Endothelial cell of hepatic sinusoid (primary cell): ENCODE data around the gene AOPEP.

Experiments used
- in situ Hi-C: cut with HindIII; loops from 2 replicates; pipeline ENCODE4 v1.10.0; 2017; ENCODE audit warnings: low sequenced_read_pairs

Gene AOPEP

DNA sequence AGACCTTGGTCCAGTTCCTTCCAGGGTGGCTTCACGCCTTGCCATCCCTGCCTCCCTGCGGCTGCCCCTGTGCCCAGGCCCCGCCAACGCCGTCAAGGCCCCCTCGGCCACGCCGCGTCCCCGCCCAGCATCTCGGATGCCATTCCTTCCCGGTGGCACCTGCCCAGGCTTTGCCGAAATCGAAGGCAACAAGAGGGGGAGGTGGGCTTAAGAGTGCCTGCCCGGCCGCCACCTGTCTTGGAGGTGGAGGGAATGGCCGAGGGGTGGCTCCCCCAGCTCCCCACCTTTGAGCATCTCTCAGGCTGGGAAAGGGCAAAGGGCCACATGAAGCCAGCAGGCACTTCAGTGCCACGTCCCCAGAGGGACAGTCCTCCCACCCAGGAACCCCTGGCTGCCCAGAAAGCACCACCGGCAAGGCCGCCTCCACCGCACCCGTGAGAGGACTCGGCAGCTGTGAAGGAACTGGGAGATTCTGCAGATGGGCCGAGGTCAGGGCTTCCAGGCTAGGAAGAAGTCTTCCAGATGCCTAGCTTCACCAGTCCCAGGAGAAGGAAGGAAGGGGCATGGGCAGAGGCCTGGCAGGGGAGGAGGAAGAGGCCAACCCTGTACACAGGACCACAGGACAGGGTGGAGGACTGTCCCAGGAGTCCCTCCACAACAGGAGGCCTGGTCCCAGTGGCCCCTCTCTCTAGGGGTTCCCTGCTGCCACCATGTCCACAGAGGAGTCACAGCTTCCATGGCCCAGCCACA lies 373.0 kb downstream of the AOPEP start:
- in situ Hi-C loops: loop anchor here (5.0 kb wide), 2 partner anchors 42 to 68 kb away; no protein-coding TSS in a partner anchor

DNA sequence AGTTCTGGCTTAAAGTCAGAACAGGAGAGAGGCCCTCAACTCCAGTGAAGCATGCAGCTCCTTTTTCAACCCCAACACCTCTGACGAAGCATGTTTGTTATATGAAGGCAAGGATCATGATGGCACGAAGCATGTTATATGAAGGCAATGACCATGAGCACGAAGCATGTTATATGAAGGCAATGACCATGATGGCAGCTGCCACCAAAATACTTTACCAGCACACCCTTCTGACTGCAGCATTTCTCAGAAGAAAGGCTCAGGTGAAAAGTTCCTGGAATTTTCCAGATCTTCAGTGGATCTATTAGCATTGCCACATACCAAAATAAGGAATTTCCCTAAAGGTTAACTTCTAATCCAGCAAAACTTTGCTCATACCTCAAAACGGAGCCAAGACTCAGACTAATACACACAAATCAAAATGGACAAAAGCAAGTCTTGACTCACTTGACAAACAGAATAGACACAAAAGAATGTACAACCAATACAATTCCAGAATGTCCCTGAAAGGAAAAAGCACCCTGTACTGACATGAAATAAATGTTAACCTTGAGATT lies 373.6 kb downstream of the AOPEP start:
- in situ Hi-C loops: no loop called here

DNA sequence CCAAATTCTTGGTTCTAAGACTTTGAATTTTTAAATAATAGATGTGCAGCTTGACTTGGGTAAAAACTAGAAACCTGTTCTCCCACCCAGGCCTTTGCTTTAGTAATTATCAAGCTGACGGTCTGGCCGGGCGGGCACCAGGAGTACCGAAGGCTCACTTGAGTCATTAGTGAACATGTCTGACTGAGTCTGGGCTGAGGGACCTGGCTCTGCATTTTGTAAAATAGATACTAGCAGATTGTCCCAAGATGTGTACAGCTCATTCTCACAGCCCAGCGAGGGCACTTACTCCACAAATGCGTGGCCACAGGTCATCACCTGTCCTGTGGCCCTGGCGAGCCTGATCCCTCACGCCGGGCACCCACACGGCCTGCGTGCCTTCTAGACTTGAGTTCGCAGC lies 374.8 kb downstream of the AOPEP start:
- in situ Hi-C loops: no loop called here

DNA sequence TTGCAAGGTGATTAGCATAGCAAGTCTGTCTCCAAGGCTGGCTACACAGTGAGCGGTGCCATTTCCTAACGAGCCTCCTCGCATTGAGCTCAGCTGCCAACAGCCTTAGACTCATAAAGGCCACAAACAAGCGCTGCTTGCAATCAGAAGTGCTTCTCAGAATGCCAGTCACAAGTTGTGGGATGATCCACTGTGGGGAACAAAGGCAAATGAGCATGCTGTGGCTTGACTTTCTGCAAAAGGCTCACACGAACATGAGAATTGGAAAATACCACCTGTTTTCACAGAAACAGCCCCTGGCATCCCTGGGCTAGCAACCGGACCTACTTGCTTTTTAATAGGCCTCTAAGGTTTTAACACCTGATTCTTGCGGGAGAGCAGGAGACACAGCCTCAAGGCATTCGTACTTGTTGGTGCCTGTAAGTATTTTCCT lies 375.5 kb downstream of the AOPEP start:
- in situ Hi-C loops: no loop called here

DNA sequence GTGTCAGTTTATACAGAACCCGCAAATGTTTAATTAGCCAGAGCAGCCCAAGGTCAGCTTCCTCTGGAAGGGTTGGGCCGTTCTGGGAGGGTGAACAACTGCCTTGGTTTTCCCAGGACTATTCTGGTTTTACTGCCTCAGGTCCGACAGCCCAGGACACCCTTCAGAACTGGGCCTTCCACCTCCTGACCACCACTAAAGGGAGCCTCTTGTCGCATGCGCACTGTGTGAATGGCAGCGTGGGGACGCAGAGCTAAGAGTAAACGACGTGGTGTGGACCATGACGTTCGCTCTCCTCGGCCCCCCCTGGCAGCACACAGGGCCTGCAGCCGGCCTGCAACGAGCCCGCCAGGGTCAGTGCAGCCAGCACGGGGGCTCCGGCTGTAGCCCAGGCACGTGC lies 376.1 kb downstream of the AOPEP start:
- in situ Hi-C loops: no loop called here

DNA sequence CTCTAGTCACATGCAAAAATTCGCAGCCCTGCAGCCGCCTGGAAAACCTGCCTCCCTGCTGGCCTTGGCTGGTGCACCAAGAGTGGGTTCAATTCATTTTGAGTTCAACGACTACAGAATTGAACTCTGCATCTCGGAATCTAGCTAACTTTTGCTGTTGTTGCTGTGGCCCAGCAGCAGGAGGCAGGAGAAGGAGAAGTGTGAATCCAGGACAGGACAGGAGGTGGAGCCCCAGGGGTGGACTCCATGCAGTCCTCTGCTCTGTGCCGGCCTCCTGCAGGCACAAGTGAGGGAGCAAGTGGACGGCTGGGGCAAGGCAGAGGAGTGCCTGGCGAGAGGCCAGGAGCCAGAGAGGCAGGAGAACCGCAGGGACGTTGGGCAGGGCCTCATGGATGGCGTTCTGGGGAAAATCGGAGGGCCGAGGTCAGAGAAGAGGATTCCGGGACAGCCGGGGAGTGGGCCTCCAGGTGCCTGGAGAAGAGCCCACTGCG lies 376.8 kb downstream of the AOPEP start:
- in situ Hi-C loops: no loop called here

DNA sequence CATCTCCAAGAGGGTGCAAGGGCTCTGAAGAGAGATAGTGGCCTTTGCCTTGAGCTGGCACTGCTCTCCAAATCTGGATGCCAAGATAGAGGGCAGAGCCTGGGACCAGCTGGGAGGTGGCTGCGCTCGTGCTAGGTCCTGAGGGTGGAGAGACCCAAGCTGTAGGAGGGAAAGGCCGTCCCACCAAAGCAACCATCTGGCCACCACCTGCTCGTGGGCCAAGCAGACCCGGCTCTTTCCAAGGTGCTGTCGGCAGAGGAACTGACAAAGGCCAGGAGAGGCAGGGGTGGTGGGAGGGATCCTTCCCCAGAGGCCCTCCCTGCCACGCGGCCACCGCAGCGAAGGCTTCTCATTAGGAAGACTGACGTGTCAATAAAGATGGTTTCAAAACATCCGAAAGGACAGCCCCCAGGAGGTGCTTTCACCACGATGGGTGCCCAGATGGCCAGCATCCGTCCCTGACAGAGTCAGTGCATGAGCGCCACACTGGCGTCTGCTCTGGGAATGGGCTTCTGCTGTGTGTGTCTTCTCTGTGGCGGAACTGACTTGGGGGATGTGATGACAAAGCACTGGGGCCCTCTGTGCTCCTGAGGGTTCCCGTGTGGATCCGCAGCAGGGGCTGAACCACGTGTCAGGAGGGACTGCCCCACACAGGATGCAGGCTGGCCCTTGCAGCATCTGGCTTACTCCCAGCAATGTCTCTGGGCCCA lies 377.5 kb downstream of the AOPEP start:
- in situ Hi-C loops: no loop called here

DNA sequence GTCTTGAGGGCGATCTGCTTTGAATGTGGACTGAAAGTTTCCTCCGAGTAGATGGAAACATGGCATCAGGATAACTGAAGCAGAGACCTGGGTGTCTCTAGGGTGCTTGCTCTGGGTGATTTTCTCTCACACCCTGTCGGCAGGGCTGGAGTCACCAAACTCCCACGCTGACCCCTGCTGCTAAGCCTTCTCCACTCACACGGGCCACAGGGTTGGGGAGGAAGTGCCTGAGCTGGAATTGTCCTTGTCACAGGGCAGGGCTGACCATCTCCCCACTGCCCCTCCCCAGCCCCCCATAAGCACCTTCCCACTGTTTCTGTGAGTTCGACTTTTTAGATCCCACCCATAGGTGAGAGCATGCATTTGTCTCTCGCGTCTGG lies 378.1 kb downstream of the AOPEP start:
- in situ Hi-C loops: no loop called here

DNA sequence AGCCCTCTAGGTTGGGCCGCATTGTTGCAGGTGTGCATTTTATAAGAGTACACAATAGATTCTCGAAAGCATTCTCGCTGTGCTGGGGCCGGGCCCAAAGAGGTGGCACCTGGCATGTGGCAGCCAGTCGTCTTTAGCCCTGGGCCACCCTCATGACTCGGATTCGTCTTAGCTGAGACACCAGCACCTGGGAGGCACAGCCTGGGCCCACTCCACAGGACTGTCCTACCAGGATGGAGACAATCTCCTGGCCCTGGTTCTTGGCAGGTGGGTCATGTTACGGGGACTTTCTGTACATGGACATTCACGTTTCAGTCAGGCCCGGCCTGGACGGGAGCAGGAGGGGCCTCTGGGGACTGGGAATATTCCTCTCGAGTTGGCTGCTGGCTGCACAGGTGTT lies 378.5 kb downstream of the AOPEP start:
- in situ Hi-C loops: no loop called here

DNA sequence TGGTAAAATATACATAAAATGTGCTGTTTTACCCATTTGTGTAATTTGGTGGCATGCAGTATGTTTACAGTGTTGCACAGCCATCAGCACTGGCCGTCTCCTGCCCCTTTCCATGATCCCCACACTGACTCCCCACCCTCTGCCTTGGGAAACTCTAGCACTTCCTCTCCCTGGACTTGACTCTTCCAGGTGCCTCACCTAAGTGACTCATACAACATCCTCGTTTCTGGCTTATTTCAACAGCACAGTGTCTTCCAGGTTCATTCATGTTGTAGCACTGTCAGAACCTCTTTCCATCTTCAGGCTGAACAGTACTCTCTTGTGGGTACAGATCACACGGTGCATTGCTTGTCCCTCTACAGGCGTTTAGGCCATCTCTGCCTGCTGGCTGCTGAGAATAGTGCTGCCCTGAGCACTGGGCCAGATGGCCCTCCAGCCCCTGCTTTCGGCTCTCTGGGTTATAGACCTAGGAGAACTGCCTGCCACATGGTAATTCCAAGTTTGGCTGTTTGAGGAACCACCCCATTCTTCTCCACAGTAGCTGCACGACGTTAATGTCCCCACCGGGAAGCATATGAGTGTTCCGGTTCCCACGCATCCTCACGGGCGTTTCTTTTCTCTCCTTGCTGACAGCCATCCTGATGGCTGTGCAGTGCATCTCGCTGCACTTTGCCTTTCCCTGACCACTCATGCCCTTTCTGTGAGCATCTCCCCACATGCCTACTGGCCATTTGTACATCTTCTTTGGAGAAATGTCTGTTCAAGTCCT lies 379.2 kb downstream of the AOPEP start:
- in situ Hi-C loops: no loop called here

DNA sequence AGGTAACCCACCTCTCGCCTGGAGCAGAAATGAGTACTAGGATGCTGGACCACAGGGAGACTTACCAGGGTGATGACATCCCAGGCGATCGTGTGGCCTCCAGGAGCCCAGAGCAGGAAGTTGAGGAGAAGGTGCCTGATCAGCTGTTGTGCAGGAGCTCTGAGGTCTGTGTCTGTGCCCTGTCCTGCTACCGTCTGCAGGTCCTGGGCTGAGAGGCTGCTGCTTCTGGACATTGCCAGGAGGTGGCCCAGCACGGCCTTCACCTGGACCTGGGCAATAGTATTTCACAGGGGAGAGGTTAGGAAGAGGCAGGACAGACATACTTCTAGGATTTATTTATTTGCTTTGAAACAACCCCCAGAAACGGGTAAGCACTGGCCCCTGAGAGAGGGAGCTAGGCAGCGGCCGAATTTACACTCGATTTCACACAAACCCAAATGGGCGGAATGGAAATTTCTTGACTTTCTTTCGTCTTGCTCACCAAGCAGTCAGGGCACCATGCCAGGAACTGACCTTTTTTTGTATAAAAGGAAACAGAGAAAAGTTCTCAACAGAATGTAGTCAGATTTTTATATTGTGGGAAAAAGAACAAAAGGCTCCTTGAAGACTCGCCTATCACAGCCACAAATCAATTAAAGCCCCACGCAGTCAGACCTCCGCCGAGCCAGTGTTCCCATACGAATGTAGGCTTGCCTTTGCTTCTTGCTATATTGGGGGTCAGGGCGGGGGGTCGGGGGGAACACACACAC lies 380.7 kb downstream of the AOPEP start:
- in situ Hi-C loops: no loop called here

DNA sequence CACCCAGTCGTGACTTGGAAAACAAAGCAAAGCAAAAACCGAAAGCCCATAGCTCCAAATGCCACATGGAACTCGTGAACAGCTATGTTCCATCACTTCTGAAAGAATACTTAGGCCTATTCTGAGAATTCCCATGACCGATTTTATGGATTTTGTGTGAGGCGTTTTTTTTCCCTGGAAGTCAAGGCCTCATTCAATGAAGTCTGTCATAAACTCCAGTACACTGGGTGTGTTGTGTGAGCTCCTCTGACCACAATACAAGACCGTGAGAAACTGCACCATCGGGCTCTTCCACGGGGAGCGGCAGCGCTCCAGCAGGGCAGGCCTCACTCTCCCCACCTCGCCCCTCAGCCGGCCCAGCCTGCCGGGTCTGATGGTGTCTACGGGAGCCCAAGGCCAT lies 381.5 kb downstream of the AOPEP start:
- in situ Hi-C loops: no loop called here

DNA sequence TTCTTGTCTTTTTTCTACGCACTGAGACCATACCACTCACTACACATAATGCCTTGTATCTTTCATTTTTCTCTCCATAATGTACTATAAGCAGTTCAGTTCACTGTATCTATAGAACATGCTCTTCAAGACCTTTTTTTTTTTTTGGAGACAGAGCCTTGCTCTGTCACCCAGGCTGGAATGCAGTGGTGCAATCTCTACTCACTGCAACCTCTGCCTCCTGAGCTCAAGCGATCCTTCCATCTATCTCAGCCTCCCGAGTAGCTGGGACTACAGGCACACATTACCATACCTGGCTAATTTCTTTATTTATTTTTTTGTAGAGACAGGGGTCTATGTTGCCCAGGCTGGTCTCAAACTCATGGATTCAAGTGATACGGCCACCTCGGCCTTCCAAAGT lies 382.3 kb downstream of the AOPEP start:
- in situ Hi-C loops: no loop called here

DNA sequence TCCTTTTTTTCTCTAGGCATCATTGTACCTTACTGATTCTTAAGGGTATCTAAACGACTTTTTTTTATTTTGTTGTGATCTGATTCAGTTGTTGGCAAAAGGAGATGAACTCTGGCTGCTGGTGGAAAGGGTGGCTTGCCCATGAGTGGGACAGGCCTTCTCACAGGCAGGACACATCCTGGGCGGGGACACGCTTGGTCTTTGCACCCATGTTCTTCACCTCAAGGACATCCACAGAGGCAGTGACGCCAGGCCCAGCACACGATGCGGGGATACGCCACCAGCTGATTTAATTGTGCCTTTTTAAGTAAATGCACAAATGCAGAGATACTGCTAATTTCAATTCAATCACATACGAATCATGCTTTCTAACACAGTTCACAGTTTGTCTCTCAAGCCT lies 383.0 kb downstream of the AOPEP start:
- in situ Hi-C loops: no loop called here

DNA sequence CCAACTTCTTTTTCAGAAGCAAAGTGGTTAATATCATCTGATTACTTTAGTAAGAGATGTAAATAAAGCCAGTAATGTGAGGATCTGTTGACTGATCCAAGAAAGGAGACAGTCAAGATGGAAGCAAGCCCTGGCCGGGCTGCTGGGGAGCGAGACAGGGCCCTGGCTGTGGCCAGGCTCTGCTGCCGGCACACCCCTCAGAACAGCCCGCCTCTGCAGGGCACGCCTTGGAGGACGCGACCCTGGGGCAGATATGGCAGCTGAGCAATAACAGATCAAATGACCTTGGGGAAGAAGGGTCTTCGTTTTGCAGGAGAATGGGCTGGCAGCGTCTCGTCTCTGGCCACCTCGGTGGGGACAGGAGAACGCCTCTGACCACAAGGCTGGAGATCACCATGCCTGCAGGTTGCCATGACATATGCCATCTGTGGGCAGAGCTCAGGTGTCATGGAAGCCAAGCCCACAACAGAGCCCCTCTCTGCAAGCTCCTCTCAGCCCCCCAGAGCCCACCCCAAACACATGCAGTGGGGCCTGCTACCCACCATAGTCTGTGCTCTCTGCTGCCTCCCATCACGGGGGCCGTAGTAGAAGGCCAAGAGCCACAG lies 384.5 kb downstream of the AOPEP start:
- in situ Hi-C loops: no loop called here

DNA sequence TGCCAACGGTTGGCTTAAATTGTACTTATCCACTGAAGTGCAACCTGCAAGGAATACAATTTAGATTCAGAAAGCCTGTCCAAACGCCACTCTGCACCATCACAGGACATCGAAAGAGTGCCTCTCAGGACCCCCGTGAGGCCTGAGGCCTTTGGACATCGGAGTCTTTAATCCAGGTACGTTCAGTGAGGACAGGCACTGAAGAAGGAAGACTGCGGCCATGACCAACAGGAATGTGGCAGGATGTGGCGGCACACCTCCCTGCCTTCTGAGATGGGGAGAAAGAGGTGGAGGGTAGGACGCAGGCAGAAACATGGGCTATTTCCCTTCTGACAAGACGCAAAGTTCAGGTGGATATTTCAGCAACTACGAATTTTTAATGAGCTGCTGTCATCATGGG lies 385.2 kb downstream of the AOPEP start:
- in situ Hi-C loops: no loop called here

DNA sequence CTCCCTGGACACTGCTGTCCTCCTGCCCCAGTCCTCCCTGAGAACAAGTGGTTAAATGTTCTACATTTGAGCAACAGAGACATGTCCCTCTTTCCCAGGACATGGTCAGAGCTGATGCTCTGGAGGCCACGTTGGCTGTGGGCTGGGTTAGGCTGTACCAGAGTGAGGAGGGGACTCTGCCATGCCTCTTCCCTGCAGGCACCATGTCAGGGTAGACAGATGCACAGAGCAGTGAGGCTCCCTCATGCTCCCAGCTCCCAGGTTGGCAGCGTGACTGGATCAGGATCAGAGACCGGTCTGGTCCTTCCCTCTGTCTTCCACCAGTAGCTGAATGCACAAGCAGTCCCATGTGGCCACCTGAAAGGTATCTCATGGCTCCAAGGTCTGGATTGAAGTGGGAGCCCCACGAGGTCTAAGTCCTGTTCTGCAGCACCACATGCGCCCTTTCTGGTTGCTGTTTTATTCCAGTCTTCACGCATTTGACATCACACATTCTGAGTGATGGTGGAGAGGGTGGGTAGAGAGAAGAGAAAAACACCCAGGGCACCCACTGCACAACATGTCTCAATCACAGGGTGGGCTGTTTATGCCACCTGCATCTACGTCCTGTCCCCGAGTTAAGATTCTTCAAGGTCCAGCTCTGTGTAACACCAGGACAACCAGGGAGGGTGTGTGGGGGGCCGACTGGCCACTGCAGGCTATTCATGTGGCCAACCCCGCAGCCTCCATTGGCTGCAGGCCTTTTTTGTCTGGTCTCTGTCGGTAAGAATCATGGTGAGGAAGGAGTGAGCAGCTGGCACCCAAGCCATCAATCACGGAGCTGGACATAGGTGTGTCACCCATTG lies 386.2 kb downstream of the AOPEP start:
- in situ Hi-C loops: no loop called here

DNA sequence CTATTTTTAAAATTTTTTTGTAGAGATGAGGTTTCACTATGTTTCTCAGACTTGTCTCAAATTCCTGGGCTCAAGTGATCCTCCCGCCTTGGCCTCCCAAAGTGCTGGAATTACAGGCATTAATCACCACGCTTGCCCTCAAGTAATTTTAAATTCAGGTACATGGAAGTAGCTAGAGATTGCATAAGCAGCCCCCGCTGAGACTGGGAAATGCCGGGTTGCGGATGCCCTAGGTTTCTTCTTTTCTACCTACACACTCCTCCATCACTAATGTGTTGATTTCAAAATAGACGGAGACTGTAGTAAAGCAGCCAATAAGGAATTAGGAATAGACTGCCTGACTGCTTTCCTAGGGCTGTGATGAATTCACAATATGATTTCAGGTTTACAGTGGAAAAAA lies 388.6 kb downstream of the AOPEP start:
- in situ Hi-C loops: no loop called here
